Measurements from ENCODE around the gene MEAK7. TPM values are rescaled to one million over a fixed set of nuclear protein-coding genes. Genes with fewer than 3 reads are reported as not detected.

Gene MEAK7
- total RNA-seq, 1 donor from 2014 or later = 30.3 TPM

DNA sequence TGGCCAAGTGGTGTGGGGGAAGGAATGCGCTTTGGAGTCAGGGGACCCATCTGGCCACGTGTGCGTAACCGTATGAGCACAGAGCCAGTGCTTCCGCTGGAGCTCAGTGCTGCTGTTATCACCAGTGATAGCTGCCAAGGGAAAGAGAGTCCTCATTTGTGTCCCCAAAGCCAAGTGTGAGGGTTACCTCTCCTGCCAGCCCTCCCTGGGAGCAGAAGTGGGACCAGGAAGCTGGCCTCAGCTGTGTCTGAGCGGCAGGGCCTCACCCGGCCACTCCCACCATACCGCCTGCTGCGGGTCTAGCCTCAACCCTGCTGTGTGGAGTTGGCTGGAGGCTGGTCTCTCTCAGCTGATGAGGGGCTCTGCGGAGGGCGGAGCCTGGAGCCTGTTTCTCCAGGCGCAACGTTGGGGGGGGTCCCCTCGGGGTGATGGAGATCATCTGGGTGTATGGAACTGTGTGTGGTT is 44.5 kb downstream of the MEAK7 start:
- DNase-seq (ENCODE audit: extremely low spot score, unreplicated experiment) = peak; percentile 57
- TF ChIP-seq, protein P1, sequence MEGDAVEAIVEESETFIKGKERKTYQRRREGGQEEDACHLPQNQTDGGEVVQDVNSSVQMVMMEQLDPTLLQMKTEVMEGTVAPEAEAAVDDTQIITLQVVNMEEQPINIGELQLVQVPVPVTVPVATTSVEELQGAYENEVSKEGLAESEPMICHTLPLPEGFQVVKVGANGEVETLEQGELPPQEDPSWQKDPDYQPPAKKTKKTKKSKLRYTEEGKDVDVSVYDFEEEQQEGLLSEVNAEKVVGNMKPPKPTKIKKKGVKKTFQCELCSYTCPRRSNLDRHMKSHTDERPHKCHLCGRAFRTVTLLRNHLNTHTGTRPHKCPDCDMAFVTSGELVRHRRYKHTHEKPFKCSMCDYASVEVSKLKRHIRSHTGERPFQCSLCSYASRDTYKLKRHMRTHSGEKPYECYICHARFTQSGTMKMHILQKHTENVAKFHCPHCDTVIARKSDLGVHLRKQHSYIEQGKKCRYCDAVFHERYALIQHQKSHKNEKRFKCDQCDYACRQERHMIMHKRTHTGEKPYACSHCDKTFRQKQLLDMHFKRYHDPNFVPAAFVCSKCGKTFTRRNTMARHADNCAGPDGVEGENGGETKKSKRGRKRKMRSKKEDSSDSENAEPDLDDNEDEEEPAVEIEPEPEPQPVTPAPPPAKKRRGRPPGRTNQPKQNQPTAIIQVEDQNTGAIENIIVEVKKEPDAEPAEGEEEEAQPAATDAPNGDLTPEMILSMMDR (conservative IDR thresholded peaks at IDR 0.05) = no peak
- Mint-ChIP-seq H3K4me1 (ENCODE audit: unreplicated experiment) (peaks cover 9% of the 10 kb centered on the region), H3K9me3 (no peaks in the 10 kb centered on the region), H3K27ac (no peak overlapping the region), H3K36me3 (peaks cover 11% of the 10 kb centered on the region), H3K27me3 (no peaks in the 10 kb centered on the region), H3K4me3 (no peak overlapping the region)

DNA sequence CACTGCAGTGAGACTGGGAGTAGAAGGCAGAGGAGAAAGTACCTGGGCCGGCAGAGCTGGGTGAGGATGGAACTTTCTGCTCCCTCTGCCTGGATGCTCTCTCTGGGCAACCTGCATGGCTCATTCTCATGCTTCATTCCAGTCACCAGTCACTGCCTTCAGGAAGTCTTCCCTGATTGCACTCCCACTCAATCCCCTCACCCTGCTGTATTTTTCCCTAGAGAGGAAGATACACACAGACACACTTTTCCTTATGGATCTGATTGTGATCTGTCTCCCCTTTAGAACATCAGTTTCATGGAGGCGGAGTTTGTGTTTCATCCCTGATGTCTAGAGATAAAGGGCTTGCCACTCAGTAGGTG is 44.9 kb downstream of the MEAK7 start:
- H3K27me3 Mint-ChIP-seq = no peaks in the 10 kb centered on the region

DNA sequence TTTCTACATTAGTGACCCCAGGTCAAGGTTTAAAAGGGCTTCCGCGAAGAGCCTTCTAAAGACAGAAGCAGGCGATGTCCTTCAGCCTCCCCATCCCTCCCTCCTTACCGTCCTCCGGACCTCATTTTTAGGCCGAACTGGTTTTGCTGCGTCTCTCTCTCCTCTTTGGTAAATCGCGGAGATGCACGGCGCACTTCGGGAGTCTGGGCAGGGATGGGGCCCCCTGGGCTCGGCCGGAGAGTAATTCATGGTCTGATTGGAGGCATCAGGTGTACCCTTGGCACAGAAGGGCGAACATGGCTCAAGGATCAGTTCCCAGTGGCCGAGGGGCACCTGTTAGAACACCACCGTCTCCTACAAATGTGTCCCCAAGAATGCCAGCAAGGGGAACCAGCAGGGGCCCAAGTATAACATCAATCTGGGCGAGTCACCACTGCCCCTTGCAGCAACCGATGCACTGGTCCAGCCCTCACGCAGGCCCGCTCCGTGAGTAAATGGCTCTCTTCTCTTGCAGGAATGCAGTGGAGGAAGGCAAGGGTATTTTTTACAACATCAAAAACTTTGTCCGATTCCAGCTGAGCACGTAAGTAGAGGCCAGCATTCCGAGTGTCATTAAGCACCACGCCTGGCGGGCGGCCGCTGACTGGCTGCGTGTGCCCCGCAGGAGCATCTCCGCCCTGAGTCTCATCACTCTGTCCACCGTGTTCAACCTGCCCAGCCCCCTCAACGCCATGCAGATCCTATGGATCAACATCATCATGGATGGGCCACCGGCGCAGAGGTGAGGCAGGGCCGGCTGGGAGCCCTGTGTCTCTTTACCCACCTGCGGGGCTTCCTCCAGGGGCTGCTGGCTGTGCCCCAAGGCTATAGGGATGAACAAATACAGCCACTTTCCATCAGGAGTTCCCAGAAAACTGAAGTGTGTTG is 45.6 kb downstream of the MEAK7 start:
- DNase-seq (ENCODE audit: extremely low spot score, unreplicated experiment) = peak; percentile 59
- no peaks in the 10 kb centered on the region for H3K9me3 Mint-ChIP-seq
- TF ChIP-seq, protein P1 (conservative IDR thresholded peaks at IDR 0.05) = no peak
- H3K4me1 Mint-ChIP-seq (ENCODE audit: unreplicated experiment) = peaks cover 9% of the 10 kb centered on the region
- H3K4me3 Mint-ChIP-seq = no peak overlapping the region
- H3K27ac Mint-ChIP-seq = no peak overlapping the region
- peaks cover 3% of the 10 kb centered on the region for H3K36me3 Mint-ChIP-seq
- no peaks in the 10 kb centered on the region for H3K27me3 Mint-ChIP-seq

More for the DNA sequence above, 44.9 kb downstream of the MEAK7 start:
- H3K27ac Mint-ChIP-seq = no peak overlapping the region
- no peaks in the 10 kb centered on the region for H3K9me3 Mint-ChIP-seq
- peaks cover 6% of the 10 kb centered on the region for H3K36me3 Mint-ChIP-seq
- H3K4me1 Mint-ChIP-seq (ENCODE audit: unreplicated experiment) = peaks cover 9% of the 10 kb centered on the region
- no peak overlapping the region for H3K4me3 Mint-ChIP-seq
- DNase-seq (ENCODE audit: extremely low spot score, unreplicated experiment) = peak; percentile 10
- TF ChIP-seq, protein P1 (conservative IDR thresholded peaks at IDR 0.05) = no peak

DNA sequence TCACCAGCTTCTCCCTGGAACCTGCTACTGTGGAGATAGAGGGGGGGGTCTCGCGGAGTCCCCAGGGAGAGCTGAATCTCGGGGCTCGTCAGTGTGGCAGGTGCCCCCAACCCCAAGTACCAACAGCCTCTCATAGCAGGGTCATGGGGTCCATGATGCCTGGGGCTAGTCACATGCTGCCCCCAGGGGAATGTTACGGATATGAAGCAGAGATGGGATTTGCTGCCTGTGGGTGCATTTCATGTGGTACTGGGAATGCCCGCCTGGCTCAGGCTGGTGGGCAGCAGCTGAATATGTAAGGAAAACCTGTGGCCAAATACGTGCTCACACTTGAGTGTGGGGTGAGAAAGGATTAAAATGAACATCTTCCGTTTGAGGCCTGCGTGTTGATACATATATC is 49.4 kb downstream of the MEAK7 start:
- no peaks in the 10 kb centered on the region for H3K9me3 Mint-ChIP-seq
- no peaks in the 10 kb centered on the region for H3K36me3 Mint-ChIP-seq
- DNase-seq (ENCODE audit: extremely low spot score, unreplicated experiment) = peak; percentile 51
- no peaks in the 10 kb centered on the region for H3K4me1 Mint-ChIP-seq (ENCODE audit: unreplicated experiment)
- H3K27me3 Mint-ChIP-seq = no peaks in the 10 kb centered on the region
- H3K27ac Mint-ChIP-seq = no peak overlapping the region
- H3K4me3 Mint-ChIP-seq = no peak overlapping the region
- TF ChIP-seq, protein P1 (conservative IDR thresholded peaks at IDR 0.05) = no peak

Other genes starting within 250 kb of the MEAK7 start
- gene WFDC1, start 209.8 kb downstream of the MEAK7 start, total RNA-seq (ENCODE audit: low replicate concordance) = 0.95 and 2.0 TPM in 2 replicates
- 12.2 and 19.3 TPM in 2 replicates for gene ATP2C2, start 136.1 kb downstream of the MEAK7 start, total RNA-seq (ENCODE audit: low replicate concordance)
- gene COTL1, start 113.4 kb upstream of the MEAK7 start, total RNA-seq (ENCODE audit: low replicate concordance) = 75.6 and 179 TPM in 2 replicates
- gene KLHL36, start 143.9 kb upstream of the MEAK7 start, total RNA-seq (ENCODE audit: low replicate concordance) = 40.3 and 64.7 TPM in 2 replicates
- 97.7 and 110 TPM in 2 replicates for gene USP10, start 195.3 kb upstream of the MEAK7 start, total RNA-seq (ENCODE audit: low replicate concordance)